ENCODE results near the gene PGP.

Gene PGP

GRCh38 chr16:2246301-2246885 is 31.8 kb upstream of the PGP start:
- H3K9ac ChIP-seq (ENCODE audit: low read length): no peak overlapping the region
- H3K4me3 ChIP-seq (ENCODE audit: low read length): no peak overlapping the region
- no peak overlapping the region for H3K27ac ChIP-seq (ENCODE audit: low read length)
- H2AFZ ChIP-seq (ENCODE audit: low read length): no peak overlapping the region
- no peaks in the 10 kb centered on the region for H3K9me3 ChIP-seq (replicated peaks; ENCODE audit: insufficient read depth, low read length)
- H3K36me3 ChIP-seq (replicated peaks; ENCODE audit: insufficient read depth, low read length): peaks cover 5% of the 10 kb centered on the region; the same call in 1 of the 2 replicates
- H3F3A ChIP-seq (ENCODE audit: insufficient read depth, low read length): peaks cover 12% of the 10 kb centered on the region
- no peaks in the 10 kb centered on the region for H4K20me1 ChIP-seq (ENCODE audit: insufficient read depth, low read length)
- H3K4me1 ChIP-seq (ENCODE audit: low read length): no peaks in the 10 kb centered on the region
- no peaks in the 10 kb centered on the region for H3K9me2 ChIP-seq (replicated peaks; ENCODE audit: insufficient read depth, low read length)
- no peak overlapping the region for H3K4me2 ChIP-seq (ENCODE audit: low read depth, low read length)
- peaks cover 58% of the 10 kb centered on the region for H3K79me2 ChIP-seq (ENCODE audit: low read length)
- no peak for DNase-seq
- H3K27me3 ChIP-seq (replicated peaks; ENCODE audit: insufficient read depth, low read length): no peaks in the 10 kb centered on the region
- TF ChIP-seq EZH2phosphoT487 (IDR thresholded peaks at IDR 0.05; ENCODE audit: low read length): no peak
- TF ChIP-seq EZH2 (optimal IDR thresholded peaks at IDR 0.05; ENCODE audit: low read depth, low read length): no peak
- TF ChIP-seq CTCF (IDR thresholded peaks at IDR 0.05; ENCODE audit: low read length): no peak

- H3K9me2 ChIP-seq (replicated peaks; ENCODE audit: insufficient read depth, low read length): no peaks in the 10 kb centered on the region
- peaks cover 50% of the 10 kb centered on the region for H3K79me2 ChIP-seq (ENCODE audit: low read length)
- no peak overlapping the region for H3K9ac ChIP-seq (ENCODE audit: low read length)
- no peaks in the 10 kb centered on the region for H3K4me1 ChIP-seq (ENCODE audit: low read length)
- peaks cover 5% of the 10 kb centered on the region; the same call in 1 of the 2 replicates for H3K36me3 ChIP-seq (replicated peaks; ENCODE audit: insufficient read depth, low read length)
- no peak for DNase-seq
- H3K4me2 ChIP-seq (ENCODE audit: low read depth, low read length): no peak overlapping the region
- no peak overlapping the region for H3K27ac ChIP-seq (ENCODE audit: low read length)
- no peak overlapping the region for H2AFZ ChIP-seq (ENCODE audit: low read length)
- H4K20me1 ChIP-seq (ENCODE audit: insufficient read depth, low read length): no peaks in the 10 kb centered on the region
- TF ChIP-seq EZH2 (optimal IDR thresholded peaks at IDR 0.05; ENCODE audit: low read depth, low read length) (no peak), EZH2phosphoT487 (IDR thresholded peaks at IDR 0.05; ENCODE audit: low read length) (no peak), CTCF (IDR thresholded peaks at IDR 0.05; ENCODE audit: low read length) (no peak)
- H3K4me3 ChIP-seq (ENCODE audit: low read length): no peak overlapping the region
- peaks cover 4% of the 10 kb centered on the region for H3F3A ChIP-seq (ENCODE audit: insufficient read depth, low read length)
- H3K9me3 ChIP-seq (replicated peaks; ENCODE audit: insufficient read depth, low read length): no peaks in the 10 kb centered on the region
- no peaks in the 10 kb centered on the region for H3K27me3 ChIP-seq (replicated peaks; ENCODE audit: insufficient read depth, low read length)
Observed at GRCh38 chr16:2244926-2245795, 30.5 kb upstream of the PGP start.

- H4K20me1 ChIP-seq (ENCODE audit: insufficient read depth, low read length): no peaks in the 10 kb centered on the region
- H3K9me2 ChIP-seq (replicated peaks; ENCODE audit: insufficient read depth, low read length): no peaks in the 10 kb centered on the region
- H3K9ac ChIP-seq (ENCODE audit: low read length): no peak overlapping the region
- H3K27me3 ChIP-seq (replicated peaks; ENCODE audit: insufficient read depth, low read length): no peaks in the 10 kb centered on the region
- no peaks in the 10 kb centered on the region for H3K4me1 ChIP-seq (ENCODE audit: low read length)
- TF ChIP-seq CTCF (IDR thresholded peaks at IDR 0.05; ENCODE audit: low read length) (no peak), EZH2phosphoT487 (IDR thresholded peaks at IDR 0.05; ENCODE audit: low read length) (no peak), EZH2 (optimal IDR thresholded peaks at IDR 0.05; ENCODE audit: low read depth, low read length) (no peak)
- no peak for DNase-seq
- no peak overlapping the region for H3K4me2 ChIP-seq (ENCODE audit: low read depth, low read length)
- H3K79me2 ChIP-seq (ENCODE audit: low read length): peaks cover 42% of the 10 kb centered on the region
- H3K36me3 ChIP-seq (replicated peaks; ENCODE audit: insufficient read depth, low read length): peaks cover 5% of the 10 kb centered on the region; the same call in 1 of the 2 replicates
- H3K4me3 ChIP-seq (ENCODE audit: low read length): no peak overlapping the region
- no peaks in the 10 kb centered on the region for H3F3A ChIP-seq (ENCODE audit: insufficient read depth, low read length)
- no peaks in the 10 kb centered on the region for H3K9me3 ChIP-seq (replicated peaks; ENCODE audit: insufficient read depth, low read length)
- H3K27ac ChIP-seq (ENCODE audit: low read length): no peak overlapping the region
- H2AFZ ChIP-seq (ENCODE audit: low read length): no peak overlapping the region
Observed at GRCh38 chr16:2244301-2244700, 29.7 kb upstream of the PGP start.

All from MM.1S (cell line).